Kidney (tissue), 14 donors: ENCODE results near the gene MED17. TPM values are rescaled to one million over a fixed set of nuclear protein-coding genes. Genes with fewer than 3 reads are reported as not detected.

Source experiments
- DNase-seq, 5 donors: peaks; one replicate each; pipeline ENCODE4 v3.0.0-alpha.2; 2013 to 2020
- FAIRE-seq: peaks from 2 replicates; lab custom pipeline; 2012; peaks lifted over from hg19 to GRCh38; lab: Jason Lieb, UNC
- H3K27ac ChIP-seq, 2 donors: one replicate each; pipeline ENCODE4 v1.7.0; 2013; ENCODE audit warnings: low read depth in 2 of 2, low read length in 2 of 2, inconsistent platforms in 1 of 2
- H3K27me3 ChIP-seq: one replicate; pipeline ENCODE4 v1.7.1; 2013; ENCODE audit warnings: low read length, inconsistent platforms; ENCODE audit not compliant: control insufficient read depth, insufficient read depth
- H3K36me3 ChIP-seq, 3 donors: one replicate each; pipeline versions ENCODE4 v1.7.0 to v1.7.1; 2013; ENCODE audit warnings: low read length in 3 of 3, control low read depth in 1 of 3, inconsistent platforms in 1 of 3; ENCODE audit not compliant: insufficient read depth in 3 of 3, control insufficient read depth in 2 of 3
- H3K4me1 ChIP-seq, 3 donors: one replicate each; pipeline versions ENCODE4 v1.7.0 to v1.7.1; 2013; ENCODE audit warnings: low read length in 3 of 3, inconsistent platforms in 1 of 3, low read depth in 1 of 3; ENCODE audit not compliant: control insufficient read depth in 2 of 3, insufficient read depth in 2 of 3
- H3K4me3 ChIP-seq, 3 donors: one replicate each; pipeline versions ENCODE4 v1.7.0 to v1.8.1; 2013; ENCODE audit warnings: low read length in 3 of 3, control low read depth in 1 of 3, inconsistent platforms in 1 of 3
- H3K9ac ChIP-seq, 3 donors: one replicate each; pipeline versions ENCODE4 v1.7.0 to v1.7.1; 2013; ENCODE audit warnings: low read length in 3 of 3, control low read depth in 1 of 3, inconsistent platforms in 1 of 3
- H3K9me3 ChIP-seq, 3 donors: one replicate each; pipeline versions ENCODE4 v1.7.0 to v1.7.1; 2013; ENCODE audit warnings: low read length in 3 of 3, control low read depth in 1 of 3, inconsistent platforms in 1 of 3; ENCODE audit not compliant: control insufficient read depth in 2 of 3, insufficient read depth in 1 of 3
- intact Hi-C: fragments of 100-400 bp; cut with DNase I; formaldehyde crosslinking; loops from one replicate; pipeline ENCODE4 v1.11.1; 2022
- polyA plus RNA-seq: library from polyadenylated mRNA; stranded (reverse); fragments of 350-450 nt; fragmentation: Illumina TruSeq; extraction: RNeasy Lipid Tissue Mini Kit (QIAGEN cat#74804); gene quantifications from one replicate; pipeline ENCODE4 v1.2.3, GENCODE V29; 2014; ENCODE audit warnings: low read depth, low replicate concordance; ENCODE audit not compliant: insufficient read depth
- total RNA-seq: library from RNA; stranded (reverse); fragmentation: NEBNext Ultra II Directional; extraction: Animal tissue kit (Norgen Biotek cat#: 25700); gene quantifications from one replicate; pipeline ENCODE4 v1.2.1, GENCODE V29; 2021
- TF ChIP-seq, protein P1 (sequence below): IDR thresholded peaks from 3 replicates; pipeline ENCODE4 v1.5.1; 2012; ENCODE audit warnings: mild to moderate bottlenecking, moderate library complexity, borderline replicate concordance; ENCODE audit not compliant: insufficient read depth; ENCODE audit errors: extremely low read depth
- donor health status: control.
- donor health status: control.
- donor health status: control.
- donor health status: control.
- donor health status: control.
- donor health status: DM: yes; HTN: yes; CAD: no.
- donor health status: Normal renal cell carcinoma (clear cell type).

Gene MED17
- total and polyA plus RNA-seq, 2 donors from 2014 or later, result 11.7 to 35.4 TPM

DNA sequence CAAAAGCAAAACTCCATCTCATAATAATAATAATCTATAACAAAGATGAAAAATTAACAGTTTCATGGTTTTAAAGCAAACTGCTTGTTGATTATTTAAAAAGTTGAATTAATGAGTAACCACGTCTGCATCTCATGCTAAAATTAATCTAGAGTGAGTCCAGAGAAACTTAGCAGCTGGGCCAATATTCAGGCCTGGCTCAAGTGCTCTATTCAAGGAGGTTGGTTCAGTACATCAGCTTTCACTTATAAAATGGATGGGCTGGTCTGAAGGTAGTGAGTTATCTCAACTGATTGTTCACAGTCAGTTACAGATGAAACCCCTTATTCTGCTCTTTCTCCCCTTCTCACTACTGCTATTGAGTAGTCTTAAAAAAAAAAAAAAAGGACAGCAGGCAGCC, 43.3 kb downstream of the MED17 start:
- no peak overlapping the region for H3K9ac ChIP-seq
- no peak overlapping the region for H3K27ac ChIP-seq
- FAIRE-seq (no peak), DNase-seq (no peak)
- TF ChIP-seq, protein P1, sequence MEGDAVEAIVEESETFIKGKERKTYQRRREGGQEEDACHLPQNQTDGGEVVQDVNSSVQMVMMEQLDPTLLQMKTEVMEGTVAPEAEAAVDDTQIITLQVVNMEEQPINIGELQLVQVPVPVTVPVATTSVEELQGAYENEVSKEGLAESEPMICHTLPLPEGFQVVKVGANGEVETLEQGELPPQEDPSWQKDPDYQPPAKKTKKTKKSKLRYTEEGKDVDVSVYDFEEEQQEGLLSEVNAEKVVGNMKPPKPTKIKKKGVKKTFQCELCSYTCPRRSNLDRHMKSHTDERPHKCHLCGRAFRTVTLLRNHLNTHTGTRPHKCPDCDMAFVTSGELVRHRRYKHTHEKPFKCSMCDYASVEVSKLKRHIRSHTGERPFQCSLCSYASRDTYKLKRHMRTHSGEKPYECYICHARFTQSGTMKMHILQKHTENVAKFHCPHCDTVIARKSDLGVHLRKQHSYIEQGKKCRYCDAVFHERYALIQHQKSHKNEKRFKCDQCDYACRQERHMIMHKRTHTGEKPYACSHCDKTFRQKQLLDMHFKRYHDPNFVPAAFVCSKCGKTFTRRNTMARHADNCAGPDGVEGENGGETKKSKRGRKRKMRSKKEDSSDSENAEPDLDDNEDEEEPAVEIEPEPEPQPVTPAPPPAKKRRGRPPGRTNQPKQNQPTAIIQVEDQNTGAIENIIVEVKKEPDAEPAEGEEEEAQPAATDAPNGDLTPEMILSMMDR, result no peak
- no peaks in the 10 kb centered on the region for H3K36me3 ChIP-seq
- H3K27me3 ChIP-seq, result no peaks in the 10 kb centered on the region
- no peak overlapping the region for H3K4me3 ChIP-seq
- intact Hi-C loops, result no loop called here
- no peaks in the 10 kb centered on the region for H3K4me1 ChIP-seq
- no peaks in the 10 kb centered on the region for H3K9me3 ChIP-seq

GRCh38 chr11:93829598-93829997, 45.5 kb downstream of the MED17 start:
- no peaks in the 10 kb centered on the region for H3K9me3 ChIP-seq
- no peaks in the 10 kb centered on the region for H3K27me3 ChIP-seq
- DNase-seq (peak in 1 of 5 donors; percentile 2), FAIRE-seq (no peak)
- H3K9ac ChIP-seq, result no peak overlapping the region
- H3K4me3 ChIP-seq, result no peak overlapping the region
- no peaks in the 10 kb centered on the region for H3K36me3 ChIP-seq
- H3K4me1 ChIP-seq, result no peaks in the 10 kb centered on the region
- TF ChIP-seq, protein P1, result no peak
- H3K27ac ChIP-seq, result no peak overlapping the region
- intact Hi-C loops, result no loop called here

DNA sequence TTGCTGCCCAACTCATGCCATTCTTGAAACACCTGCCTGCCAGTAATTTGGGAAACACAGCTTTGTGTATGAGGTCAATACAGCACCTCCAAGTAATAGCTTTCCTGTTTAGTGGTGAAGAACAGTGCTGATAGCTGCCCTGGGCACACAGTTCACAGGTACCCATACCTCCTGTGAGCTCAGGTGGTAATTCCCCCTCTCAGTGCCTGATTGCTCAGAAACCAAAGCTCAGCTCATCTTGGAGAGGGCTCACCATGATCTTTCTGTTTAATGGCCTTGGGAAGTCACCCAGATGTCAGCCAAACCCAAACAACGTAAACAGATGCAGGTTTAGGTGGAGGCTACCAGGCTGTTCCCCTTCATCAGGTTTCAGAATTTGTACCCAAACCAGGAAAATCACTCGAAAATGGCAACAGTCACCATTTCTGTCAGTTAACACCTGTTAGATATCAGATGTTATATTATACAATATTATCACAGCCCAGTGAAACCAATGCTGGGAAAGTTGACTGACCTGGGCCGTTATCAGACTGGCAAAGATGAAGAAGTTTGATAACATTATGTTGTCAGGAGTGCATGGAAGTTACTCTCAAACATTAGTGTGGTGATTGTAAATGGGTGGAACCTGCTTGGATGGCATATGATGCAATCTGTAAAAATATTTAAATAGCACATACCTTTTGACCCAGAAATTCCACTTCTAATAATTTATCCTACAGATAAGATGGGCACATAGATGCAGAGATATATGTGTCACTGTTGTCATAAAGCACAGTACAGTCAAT, 47.5 kb downstream of the MED17 start:
- Histone ChIP-seq H3K36me3 (no peaks in the 10 kb centered on the region), H3K4me3 (no peak overlapping the region), H3K9ac (no peak overlapping the region), H3K27ac (no peak overlapping the region), H3K27me3 (no peaks in the 10 kb centered on the region), H3K4me1 (no peaks in the 10 kb centered on the region), H3K9me3 (no peaks in the 10 kb centered on the region)
- TF ChIP-seq, protein P1, result no peak
- intact Hi-C loops, result no loop called here
- no peak for DNase-seq
- no peak for FAIRE-seq
